HG02870 (cell line): ENCODE results near the gene TMC1.
A peak's percentile ranks its signal among the peaks of the same experiment; 100 is the strongest.

Source experiments
- ATAC-seq: cut with Tn5 transposase; IDR thresholded peaks from one replicate; pipeline ENCODE4 v1.9.1; 2021; ENCODE audit warnings: mild to moderate bottlenecking, moderate library complexity; ENCODE audit not compliant: unreplicated experiment

The TMC1 gene

DNA sequence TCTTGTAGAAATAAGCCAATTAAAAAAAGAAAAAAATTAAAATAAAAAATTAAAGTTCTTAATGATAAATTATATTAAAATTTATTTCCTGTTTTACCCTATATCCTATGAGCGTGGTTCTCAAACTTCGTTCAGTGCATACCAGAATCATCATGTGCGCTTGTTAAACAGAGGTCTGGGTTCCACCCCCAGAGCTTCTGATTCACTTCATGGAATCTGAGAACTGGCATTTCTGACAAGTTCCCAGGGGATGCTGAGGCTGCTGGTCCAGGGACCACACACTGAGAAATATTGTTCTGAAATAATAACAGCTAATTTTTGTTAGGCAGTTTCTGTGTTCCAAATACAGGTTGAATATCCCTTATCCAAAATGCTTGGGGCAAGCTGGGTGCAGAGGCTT is 79.3 kb downstream of the TMC1 start:
- ATAC-seq = no peak

GRCh38 chr9:72601615-72602014 is 80.2 kb downstream of the TMC1 start:
- no peak for ATAC-seq

DNA sequence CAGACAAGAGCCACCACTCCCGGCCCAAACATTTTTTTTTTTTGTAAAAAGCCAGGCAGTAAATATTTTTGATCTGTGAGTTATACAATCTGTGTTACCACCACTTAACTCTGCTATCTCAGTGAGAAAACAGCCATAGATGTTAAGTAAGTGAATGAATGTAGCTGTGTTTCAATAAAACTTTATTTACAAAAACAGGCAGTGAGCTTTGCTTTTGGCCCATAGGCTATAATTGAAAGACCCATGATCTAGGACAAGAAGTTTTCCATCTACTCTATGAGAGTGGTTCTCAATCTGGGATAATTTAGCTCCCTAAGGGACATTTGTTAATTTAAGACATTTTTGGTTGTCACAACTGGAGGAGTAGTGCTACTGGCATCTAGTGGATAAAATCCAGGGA is 91.0 kb downstream of the TMC1 start:
- ATAC-seq = no peak

DNA sequence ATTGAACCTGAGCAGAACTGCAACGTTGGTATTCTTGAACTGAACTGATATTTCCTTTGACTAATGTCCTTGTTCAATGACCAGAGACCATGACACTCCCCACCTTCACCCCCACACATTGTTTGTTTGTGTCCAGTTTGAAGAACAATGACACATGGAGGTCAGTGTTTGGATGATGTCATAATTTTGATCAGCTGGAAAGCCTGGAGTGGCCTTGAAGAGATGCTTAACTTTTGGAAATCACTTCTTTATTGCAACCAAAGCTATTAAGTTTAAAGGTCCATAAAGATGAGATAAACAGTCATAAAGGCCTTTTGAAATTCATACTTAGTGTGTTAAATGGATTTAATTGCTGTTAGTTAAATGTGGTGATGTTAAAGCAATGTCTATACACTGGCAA is 92.7 kb downstream of the TMC1 start:
- no peak for ATAC-seq

DNA sequence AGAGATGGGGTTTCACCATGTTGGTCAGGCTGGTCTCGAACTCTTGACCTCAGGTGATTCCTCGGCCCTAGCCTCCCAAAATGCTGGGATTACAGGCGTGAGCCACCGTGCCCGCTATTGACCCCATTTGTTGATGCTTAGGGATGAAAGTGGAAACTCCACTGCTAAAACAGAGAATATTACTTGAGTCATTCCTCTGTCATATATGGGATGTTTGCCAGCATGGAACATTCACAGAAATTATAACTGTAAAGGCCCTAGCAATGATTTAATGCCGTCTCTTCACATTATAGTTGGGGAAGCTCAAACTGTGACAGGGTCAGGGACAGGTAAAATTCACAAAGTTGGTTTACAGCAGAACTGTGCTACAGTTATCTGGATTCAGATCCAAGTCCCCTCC is 94.5 kb downstream of the TMC1 start:
- ATAC-seq = no peak

DNA sequence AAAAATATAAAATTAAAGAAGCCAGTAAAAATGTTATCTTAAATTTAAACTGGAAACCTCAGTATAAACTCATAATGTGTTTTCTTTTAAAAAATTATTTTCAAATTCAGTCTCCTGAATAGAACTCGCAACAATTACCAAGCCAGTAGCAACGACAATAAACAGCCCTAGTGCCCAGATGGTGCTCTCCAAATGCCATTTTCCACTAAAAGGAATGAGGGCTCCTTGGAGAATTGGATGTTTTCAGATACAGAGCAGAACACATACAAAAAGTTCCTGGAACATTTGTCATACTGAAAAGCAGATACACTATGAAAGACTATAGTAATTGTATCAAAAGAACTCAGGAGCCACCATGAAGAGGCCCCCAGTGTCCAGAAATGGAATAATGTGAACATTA is 97.4 kb downstream of the TMC1 start:
- no peak for ATAC-seq

GRCh38 chr9:72622186-72622585 is 100.8 kb downstream of the TMC1 start:
- no peak for ATAC-seq

DNA sequence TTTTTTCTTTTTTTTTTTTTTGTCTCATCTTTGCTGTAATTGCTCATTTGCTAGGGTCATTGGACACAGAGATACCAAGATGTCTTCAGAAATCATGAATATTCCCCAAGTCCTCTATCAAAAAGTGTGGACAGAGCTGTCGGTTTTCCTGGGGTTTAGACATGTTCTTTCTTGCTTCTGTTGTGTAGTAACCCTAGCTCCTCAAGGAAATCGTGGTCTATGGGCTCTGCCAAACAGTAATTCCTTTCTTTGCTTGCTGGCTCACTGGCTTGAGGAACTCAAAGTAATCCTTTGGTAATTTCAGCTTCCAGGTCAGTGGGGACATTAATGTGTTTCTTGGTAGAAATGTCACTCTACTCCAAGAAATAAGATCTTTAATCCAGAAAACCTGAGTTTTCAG is 101.7 kb downstream of the TMC1 start:
- ATAC-seq = no peak

DNA sequence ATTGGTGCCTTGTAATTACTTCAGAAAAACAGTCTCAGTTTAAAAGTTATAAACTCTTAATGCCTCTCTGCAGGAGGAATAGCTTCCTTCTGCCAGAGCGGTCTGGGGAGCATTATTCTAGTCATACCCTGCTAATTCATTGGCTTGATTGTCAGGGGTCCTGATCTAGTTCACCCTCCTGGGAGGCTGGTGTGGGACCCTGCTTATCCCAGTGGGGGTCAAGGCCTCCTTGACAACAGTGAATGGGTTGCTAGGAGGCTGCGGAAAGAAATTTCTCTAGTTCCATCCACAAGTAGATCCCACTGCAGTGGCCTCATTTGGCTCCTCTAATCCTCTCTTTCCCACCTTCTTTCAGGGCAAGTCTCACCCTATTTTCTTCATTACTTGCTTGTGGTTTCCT is 105.7 kb downstream of the TMC1 start:
- no peak for ATAC-seq

- no peak for ATAC-seq
Measured at GRCh38 chr9:72627956-72628540, 106.6 kb downstream of the TMC1 start.

GRCh38 chr9:72633966-72634365 is 112.6 kb downstream of the TMC1 start:
- ATAC-seq = no peak

GRCh38 chr9:72635197-72635596 is 113.8 kb downstream of the TMC1 start:
- peak; percentile 99 for ATAC-seq

GRCh38 chr9:72636621-72637020 is 115.2 kb downstream of the TMC1 start:
- ATAC-seq = no peak

DNA sequence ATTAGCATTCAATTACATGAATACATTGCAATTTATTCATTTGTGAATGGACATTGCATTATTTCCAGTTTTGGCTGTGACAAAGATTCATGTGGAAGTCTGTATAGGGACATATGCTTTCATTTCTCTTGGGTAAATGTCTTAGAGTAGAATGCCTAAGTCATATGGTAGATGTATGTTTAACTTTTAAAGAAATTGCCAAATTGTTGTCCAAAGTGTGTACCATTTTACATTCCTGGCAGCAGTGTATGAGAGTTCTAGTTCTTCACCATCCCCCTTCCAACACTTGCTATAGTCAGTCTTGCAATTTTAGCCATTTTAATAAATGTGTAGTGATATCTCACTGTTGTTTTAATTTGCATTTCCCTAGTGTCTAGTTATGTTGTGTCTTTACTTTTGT is 122.2 kb downstream of the TMC1 start:
- no peak for ATAC-seq

- ATAC-seq = no peak
Measured at GRCh38 chr9:72646061-72646460, 124.7 kb downstream of the TMC1 start.

GRCh38 chr9:72648324-72649126 is 127.1 kb downstream of the TMC1 start:
- ATAC-seq = peak; percentile 45

DNA sequence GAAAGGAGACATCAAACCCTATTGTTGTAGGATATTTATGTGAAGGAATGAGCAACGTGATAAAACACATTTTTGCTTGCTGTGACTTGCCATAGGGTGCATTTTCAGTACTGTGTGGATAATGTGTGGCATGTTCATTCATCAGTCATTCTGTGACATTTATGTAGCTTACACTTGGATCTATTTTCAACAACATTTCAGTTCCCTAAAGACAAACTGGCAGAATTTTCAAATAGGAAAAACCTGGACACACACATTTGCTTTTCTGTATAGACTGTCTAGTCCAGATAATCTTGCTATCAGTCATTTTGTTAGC is 127.7 kb downstream of the TMC1 start:
- peak; percentile 38 for ATAC-seq

GRCh38 chr9:72650206-72650605 is 128.8 kb downstream of the TMC1 start:
- no peak for ATAC-seq

- ATAC-seq = no peak
Measured at GRCh38 chr9:72656021-72656420, 134.6 kb downstream of the TMC1 start.

DNA sequence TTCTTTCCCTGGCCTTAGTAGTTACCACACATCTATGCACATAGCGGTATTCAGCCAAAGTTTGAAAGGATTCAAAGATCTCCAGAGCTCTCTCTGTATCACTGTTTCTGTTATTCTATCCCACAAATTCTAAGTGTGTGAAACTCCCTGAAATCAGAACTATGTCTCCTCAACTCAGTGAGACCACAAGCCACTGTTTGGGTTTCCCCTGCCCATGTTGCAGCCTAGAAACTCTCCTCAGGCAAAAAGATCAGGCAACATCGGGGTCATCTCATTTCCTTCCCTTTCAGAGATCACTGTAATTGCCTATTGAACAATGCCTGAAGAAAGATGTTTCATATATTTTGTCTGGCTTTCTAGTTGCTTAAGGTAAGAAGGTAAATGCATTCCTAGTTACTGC is 135.6 kb downstream of the TMC1 start:
- no peak for ATAC-seq

- ATAC-seq = no peak
Measured at GRCh38 chr9:72658703-72659102, 137.3 kb downstream of the TMC1 start.

DNA sequence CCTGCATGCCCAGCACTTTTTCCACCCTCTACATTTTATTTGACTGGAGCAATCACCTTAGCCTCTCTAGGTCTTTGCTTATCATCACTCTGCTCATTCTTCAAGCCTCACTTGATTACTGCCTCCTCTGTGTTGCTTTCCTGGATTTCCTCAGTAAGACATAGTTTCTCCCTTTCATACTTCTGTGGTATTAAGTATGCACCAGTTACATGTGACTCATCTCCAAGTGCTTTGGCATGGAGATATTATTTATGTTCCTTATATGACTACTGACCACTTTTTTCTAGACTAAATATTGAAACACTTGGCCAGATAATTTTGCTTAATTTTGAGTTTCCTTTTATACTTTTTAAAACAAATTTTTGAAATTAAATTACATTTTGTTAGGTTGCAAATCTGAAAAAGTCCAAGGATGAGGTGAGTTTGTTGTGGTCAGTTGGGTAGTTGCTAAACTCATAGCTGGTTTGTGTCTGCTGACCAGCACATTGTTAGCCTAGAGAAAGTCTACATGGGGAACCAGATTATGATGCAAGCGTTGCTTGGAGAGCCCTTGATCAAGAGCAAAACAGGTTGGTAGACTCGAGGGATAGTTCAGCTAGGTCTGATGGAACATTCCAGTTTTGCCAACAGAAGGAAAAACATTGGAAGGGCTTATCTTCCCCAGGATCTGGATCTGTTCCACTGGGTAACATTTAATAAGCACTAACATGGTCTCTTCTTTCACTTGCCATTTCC is 140.2 kb downstream of the TMC1 start:
- ATAC-seq = no peak
